HG02852 (cell line): ENCODE measurements around the gene MRC1.
"Not testable (repeated sequence)": the region's sequence is repeated elsewhere in the genome, so short reads cannot be mapped to it uniquely, and the experiment has no call there.

Experiments
- ATAC-seq: cut with Tn5 transposase; IDR thresholded peaks from one replicate; pipeline ENCODE4 v1.9.1; 2021; ENCODE audit warnings: mild to moderate bottlenecking, moderate library complexity; ENCODE audit not compliant: unreplicated experiment

The MRC1 gene

DNA sequence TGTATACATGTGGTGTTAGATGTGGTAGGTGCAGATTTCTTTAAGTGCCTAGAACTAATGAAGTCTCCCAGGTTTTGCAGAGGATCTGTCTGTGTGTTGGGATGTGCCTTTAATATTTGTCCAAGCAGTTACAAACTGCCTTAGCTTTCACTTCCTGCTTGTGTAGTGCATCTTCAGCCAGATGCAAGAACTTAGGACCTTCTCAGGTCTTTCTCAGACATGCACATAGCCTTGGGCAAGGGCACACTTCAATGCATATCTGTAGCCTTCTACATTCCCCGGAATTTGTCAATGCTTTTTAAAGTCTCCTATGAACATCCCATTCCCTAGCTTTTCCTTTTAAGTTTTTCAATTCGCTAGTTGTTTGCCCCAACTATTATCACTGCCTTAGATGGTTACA, 95.4 kb downstream of the MRC1 start:
- ATAC-seq = no peak

GRCh38 chr10:17905491-17905890, 96.3 kb downstream of the MRC1 start:
- no peak for ATAC-seq

GRCh38 chr10:17906002-17906401, 96.9 kb downstream of the MRC1 start:
- ATAC-seq = no peak

DNA sequence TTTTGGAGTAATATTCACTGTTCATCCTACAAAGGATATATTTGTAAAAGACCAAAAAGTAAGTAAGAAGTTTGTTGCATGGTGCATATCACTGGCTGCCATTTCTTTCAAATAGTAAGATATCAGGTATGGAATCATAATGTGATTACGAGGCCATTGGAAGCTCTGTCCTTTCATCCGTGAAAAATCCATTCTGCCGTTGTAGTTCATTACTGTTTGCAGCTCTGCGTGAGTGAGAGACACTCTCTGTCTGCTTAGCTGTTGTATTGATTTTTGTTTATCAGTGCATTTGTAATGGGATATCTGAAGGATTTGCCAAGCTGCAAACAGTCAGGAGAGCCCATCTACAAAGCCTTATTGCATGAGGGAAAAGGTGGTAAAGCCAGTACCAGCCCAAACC, 98.5 kb downstream of the MRC1 start:
- ATAC-seq = no peak

DNA sequence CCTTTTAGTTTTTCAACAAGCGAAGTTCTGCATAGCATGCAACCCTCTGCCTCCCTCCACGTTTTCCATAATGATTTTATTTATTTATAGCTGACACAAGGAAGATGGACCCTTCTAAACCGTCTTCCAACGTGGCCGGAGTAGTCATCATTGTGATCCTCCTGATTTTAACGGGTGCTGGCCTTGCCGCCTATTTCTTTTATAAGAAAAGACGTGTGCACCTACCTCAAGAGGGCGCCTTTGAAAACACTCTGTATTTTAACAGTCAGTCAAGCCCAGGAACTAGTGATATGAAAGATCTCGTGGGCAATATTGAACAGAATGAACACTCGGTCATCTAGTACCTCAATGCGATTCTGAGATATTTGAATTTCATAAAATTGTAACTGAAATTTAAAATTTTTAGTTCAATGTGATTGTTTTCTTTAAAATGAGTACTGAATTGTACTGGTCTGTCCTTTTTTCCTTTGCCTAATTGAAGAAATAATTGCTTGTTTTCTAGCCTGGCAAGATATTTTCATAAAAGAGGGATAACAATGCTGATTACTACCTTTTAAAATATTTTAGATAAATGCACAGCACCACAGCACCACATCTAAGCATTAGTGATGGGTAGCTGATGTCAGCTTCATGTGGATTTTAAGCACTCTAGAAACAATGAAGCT, 101.1 kb downstream of the MRC1 start:
- peak; percentile 59 for ATAC-seq

DNA sequence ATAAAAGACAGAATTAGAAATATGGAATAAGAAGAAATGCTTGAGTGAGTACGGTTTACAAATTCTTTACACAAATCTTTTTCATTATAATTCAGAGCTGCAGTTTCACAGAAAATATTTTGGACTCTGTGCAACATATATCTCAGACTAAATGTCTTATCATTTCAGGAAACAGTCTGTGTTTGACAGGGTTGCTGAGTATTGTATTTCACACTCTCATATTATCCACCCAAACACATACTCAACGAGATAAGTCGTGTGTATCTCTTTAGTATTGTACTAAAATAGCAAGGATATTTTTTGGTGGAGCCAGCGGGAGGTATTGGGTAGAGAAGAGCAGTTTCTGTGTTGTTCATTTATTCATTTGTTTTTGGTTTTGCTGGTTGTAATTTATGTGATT, 103.6 kb downstream of the MRC1 start:
- no peak for ATAC-seq

DNA sequence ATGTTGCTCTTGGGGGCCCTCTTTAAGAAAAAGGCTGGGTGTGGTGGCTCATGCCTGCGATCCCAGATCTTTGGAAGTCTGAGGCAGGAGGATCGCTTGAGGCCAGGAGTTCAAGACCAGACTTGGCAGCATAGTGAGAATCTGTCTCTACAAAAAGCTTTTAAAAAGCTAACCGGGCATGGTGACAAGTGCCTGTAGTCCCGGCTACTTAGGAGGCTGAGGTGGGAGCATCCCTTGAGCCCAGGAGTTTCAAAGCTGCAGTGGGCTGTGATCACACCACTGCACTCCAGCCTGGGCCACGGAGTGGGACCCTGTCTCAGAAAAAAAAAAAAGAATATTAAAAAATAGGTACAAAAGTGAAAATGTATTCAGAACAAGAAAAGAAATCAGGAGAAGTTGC, 104.5 kb downstream of the MRC1 start:
- no peak for ATAC-seq

- no peak for ATAC-seq
These were observed 105.3 kb downstream of the MRC1 start for GRCh38 chr10:17914169-17915045.

GRCh38 chr10:17915181-17915580, 106.0 kb downstream of the MRC1 start:
- ATAC-seq = no peak

- ATAC-seq = no peak
These were observed 109.2 kb downstream of the MRC1 start for GRCh38 chr10:17918187-17918903.

- ATAC-seq = no peak
These were observed 112.2 kb downstream of the MRC1 start for GRCh38 chr10:17921378-17921777.

GRCh38 chr10:17923728-17924127, 114.6 kb downstream of the MRC1 start:
- no peak for ATAC-seq

- ATAC-seq = no peak
These were observed 134.0 kb downstream of the MRC1 start for GRCh38 chr10:17943033-17943745.

- ATAC-seq = not testable (repeated sequence)
These were observed 141.1 kb downstream of the MRC1 start for GRCh38 chr10:17950269-17950668.

GRCh38 chr10:17950726-17951125, 141.6 kb downstream of the MRC1 start:
- ATAC-seq = no peak

DNA sequence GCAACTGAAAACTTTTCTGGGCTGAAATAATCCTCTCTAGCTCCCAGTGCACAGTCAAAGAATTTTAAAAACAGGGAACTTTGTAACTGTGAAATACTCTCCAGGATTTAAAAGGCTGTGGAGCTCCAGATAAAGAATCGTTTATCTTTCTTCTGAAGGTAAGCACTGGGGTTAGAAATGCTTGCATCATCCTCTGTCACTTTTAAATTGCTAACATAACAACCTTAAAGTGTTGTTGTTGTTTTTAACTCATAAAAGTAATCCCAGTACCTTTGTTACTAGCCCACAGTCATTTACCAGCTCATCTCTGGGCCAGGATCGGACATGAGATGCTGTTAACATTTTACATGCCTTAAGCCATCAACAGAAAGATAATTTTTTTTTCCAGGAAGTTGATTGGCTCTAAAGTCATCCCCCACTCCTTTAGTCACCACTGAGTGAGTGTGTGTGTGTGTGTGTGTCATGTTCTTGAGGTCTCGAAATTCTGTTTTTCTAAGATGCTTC, 142.8 kb downstream of the MRC1 start, which contains the start of gene SLC39A12:
Gene SLC39A12, plus strand, starts transcription at position 51 of the 504 bp plus-strand sequence. CDS start 1,359 bp downstream, outside the sequence.
- ATAC-seq = no peak

GRCh38 chr10:17954372-17954771, 145.2 kb downstream of the MRC1 start:
- not testable (repeated sequence) for ATAC-seq

DNA sequence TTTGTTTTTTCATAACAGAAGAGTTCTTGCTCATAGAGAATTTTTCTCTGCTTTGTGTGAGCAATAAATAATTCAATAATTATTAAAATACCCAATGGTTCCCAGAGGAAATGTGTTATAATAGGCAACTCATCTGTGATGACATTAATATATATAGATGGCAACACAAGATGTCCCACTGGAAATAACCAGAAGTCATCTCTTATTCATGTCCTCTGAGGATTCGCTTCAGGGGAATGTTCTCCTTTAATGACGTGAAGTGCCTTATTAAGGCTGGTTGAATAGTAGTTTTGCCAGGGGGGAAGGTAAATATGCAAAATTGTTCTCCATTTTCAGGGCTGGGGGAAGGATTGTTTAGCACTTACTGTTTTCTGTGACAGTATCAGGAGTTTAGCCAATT, 145.7 kb downstream of the MRC1 start:
- no peak for ATAC-seq

GRCh38 chr10:17958049-17958448, 148.9 kb downstream of the MRC1 start:
- ATAC-seq = no peak

- ATAC-seq = no peak
These were observed 150.7 kb downstream of the MRC1 start for GRCh38 chr10:17959870-17960269.
